MM.1S (cell line): Measurements from ENCODE around the gene ZP1.

Experiments
- DNase-seq: peaks from one replicate; pipeline ENCODE4 v3.0.0-alpha.2; 2015
- H2AFZ ChIP-seq: fragments of 300-600 bp; sonication (generic); 2 replicates; pipeline ENCODE4 v1.6.0; 2016; ENCODE audit warnings: antibody characterized with exemption, low read length
- H3F3A ChIP-seq: fragments of 300-600 bp; sonication (generic); 2 replicates; pipeline ENCODE4 v1.6.1; 2016; ENCODE audit warnings: mild to moderate bottlenecking, antibody characterized with exemption, low read length, moderate library complexity, mixed read lengths; ENCODE audit not compliant: insufficient read depth
- H3K27ac ChIP-seq: fragments of 300-600 bp; sonication (generic); 2 replicates; pipeline ENCODE4 v1.5.1; 2016; ENCODE audit warnings: mild to moderate bottlenecking, low read length
- H3K27me3 ChIP-seq: fragments of 300-600 bp; sonication (generic); replicated peaks from 2 replicates; pipeline ENCODE4 v1.6.0; 2016; ENCODE audit warnings: low read length; ENCODE audit not compliant: insufficient read depth
- H3K36me3 ChIP-seq: fragments of 300-600 bp; sonication (generic); replicated peaks from 2 replicates; pipeline ENCODE4 v1.6.1; 2016; ENCODE audit warnings: mild to moderate bottlenecking, low read length, mixed read lengths; ENCODE audit not compliant: insufficient read depth
- H3K4me1 ChIP-seq: fragments of 300-600 bp; sonication (generic); 2 replicates; pipeline ENCODE4 v1.6.1; 2016; ENCODE audit warnings: low read length, mixed read lengths
- H3K4me2 ChIP-seq: fragments of 300-600 bp; sonication (generic); 2 replicates; pipeline ENCODE4 v1.6.0; 2016; ENCODE audit warnings: low read depth, low read length
- H3K4me3 ChIP-seq: fragments of 300-600 bp; sonication (generic); 2 replicates; pipeline ENCODE4 v1.5.1; 2016; ENCODE audit warnings: low read length, mixed read lengths
- H3K79me2 ChIP-seq: fragments of 300-600 bp; sonication (generic); 2 replicates; pipeline ENCODE4 v1.6.1; 2016; ENCODE audit warnings: mixed run types, low read length, mixed read lengths
- H3K9ac ChIP-seq: fragments of 300-600 bp; sonication (generic); 2 replicates; pipeline ENCODE4 v1.6.1; 2016; ENCODE audit warnings: low read length, mixed read lengths
- H3K9me2 ChIP-seq: fragments of 300-600 bp; sonication (generic); replicated peaks from 2 replicates; pipeline ENCODE4 v1.6.1; 2016; ENCODE audit warnings: mild to moderate bottlenecking, low read length, mixed read lengths; ENCODE audit not compliant: insufficient read depth
- H3K9me3 ChIP-seq: fragments of 300-600 bp; sonication (generic); replicated peaks from 2 replicates; pipeline ENCODE4 v1.6.1; 2016; ENCODE audit warnings: mild to moderate bottlenecking, low read length, mixed read lengths; ENCODE audit not compliant: insufficient read depth
- H4K20me1 ChIP-seq: fragments of 300-600 bp; sonication (generic); 2 replicates; pipeline ENCODE4 v1.6.1; 2016; ENCODE audit warnings: mild to moderate bottlenecking, low read length, moderate library complexity, mixed read lengths; ENCODE audit not compliant: insufficient read depth
- CTCF ChIP-seq: fragments of 300-600 bp; sonication (generic); IDR thresholded peaks from 2 replicates; pipeline ENCODE4 v1.5.1; 2016; ENCODE audit warnings: antibody characterized with exemption, low read length, mixed read lengths
- EZH2 ChIP-seq: fragments of 300-600 bp; sonication (generic); optimal IDR thresholded peaks from 2 replicates; pipeline ENCODE3; 2017; ENCODE audit warnings: low read depth, mild to moderate bottlenecking, antibody characterized with exemption, low read length, mixed read lengths
- EZH2phosphoT487 ChIP-seq: fragments of 300-600 bp; sonication (generic); IDR thresholded peaks from 2 replicates; pipeline ENCODE4 v1.6.1; 2018; ENCODE audit warnings: antibody characterized with exemption, low read length

ZP1 gene

DNA sequence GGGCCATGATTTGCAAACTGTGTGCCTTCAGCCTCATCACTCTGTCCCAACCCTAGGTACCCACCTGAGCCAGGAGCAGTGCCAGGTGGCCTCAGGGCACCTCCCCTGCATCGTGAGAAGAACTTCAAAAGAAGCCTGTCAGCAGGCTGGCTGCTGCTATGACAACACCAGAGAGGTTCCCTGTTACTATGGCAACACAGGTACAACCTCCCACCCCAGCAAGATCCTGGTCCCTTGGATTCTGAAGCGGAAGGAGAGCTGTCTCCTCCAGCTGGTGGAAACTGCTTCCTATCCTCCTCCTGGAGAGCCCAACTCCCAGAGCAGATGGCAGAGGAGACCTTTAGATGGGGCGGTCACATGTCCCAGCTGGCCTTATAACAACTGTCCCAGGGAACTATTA lies 2.9 kb downstream of the ZP1 start:
- peak overlapping the region; percentile 100 for H3K27ac ChIP-seq
- no peaks in the 10 kb centered on the region for H4K20me1 ChIP-seq
- peak overlapping the region; percentile 25; the same call in 1 of the 2 replicates for H3K4me3 ChIP-seq
- H3K9me2 ChIP-seq: no peaks in the 10 kb centered on the region
- peak; percentile 93 for DNase-seq
- no peaks in the 10 kb centered on the region for H3K27me3 ChIP-seq
- H3F3A ChIP-seq: peaks cover 20% of the 10 kb centered on the region
- H3K36me3 ChIP-seq: no peaks in the 10 kb centered on the region
- peak overlapping the region; percentile 78 for H3K4me2 ChIP-seq
- H3K9me3 ChIP-seq: no peaks in the 10 kb centered on the region
- H2AFZ ChIP-seq: peak overlapping the region; percentile 49
- H3K9ac ChIP-seq: peak overlapping the region; percentile 71
- peaks cover 59% of the 10 kb centered on the region for H3K4me1 ChIP-seq
- H3K79me2 ChIP-seq: no peaks in the 10 kb centered on the region
- TF ChIP-seq EZH2 (no peak), CTCF (no peak), EZH2phosphoT487 (no peak)

DNA sequence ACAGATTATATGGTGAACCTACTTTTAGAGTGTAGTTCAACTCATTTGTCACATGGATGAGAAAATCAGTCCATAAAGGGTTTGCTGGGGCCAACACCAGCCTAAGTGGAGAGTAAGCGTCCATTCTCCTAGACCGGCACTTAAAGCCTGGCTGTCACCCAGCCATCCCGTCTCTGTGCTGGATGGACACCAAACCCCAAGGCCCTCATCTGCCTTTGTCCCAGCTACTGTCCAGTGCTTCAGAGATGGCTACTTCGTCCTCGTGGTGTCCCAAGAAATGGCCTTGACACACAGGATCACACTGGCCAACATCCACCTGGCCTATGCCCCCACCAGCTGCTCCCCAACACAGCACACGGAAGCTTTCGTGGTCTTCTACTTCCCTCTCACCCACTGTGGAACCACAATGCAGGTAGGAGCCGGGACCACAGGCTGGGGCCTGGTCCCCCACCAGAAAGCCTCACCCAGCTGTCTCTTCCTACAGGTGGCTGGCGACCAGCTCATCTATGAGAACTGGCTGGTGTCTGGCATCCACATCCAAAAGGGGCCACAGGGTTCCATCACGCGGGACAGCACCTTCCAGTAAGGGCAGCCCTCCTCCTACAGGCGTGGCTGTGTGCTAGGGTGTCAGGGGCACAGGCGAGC lies 3.5 kb downstream of the ZP1 start:
- no peaks in the 10 kb centered on the region for H3K79me2 ChIP-seq
- H3K9me2 ChIP-seq: no peaks in the 10 kb centered on the region
- peak; percentile 31 for DNase-seq
- H3K4me2 ChIP-seq: peak overlapping the region; percentile 78
- H3K27ac ChIP-seq: peak overlapping the region; percentile 100
- peaks cover 20% of the 10 kb centered on the region for H3F3A ChIP-seq
- H4K20me1 ChIP-seq: no peaks in the 10 kb centered on the region
- peak overlapping the region; percentile 71 for H3K9ac ChIP-seq
- H3K9me3 ChIP-seq: no peaks in the 10 kb centered on the region
- TF ChIP-seq EZH2phosphoT487: no peak
- TF ChIP-seq EZH2: no peak
- no peak for TF ChIP-seq CTCF
- no peaks in the 10 kb centered on the region for H3K36me3 ChIP-seq
- peak overlapping the region; percentile 25; the same call in 1 of the 2 replicates for H3K4me3 ChIP-seq
- H3K27me3 ChIP-seq: no peaks in the 10 kb centered on the region
- H3K4me1 ChIP-seq: peaks cover 61% of the 10 kb centered on the region
- peak overlapping the region; percentile 49 for H2AFZ ChIP-seq

- no peaks in the 10 kb centered on the region for H3K79me2 ChIP-seq
- H3F3A ChIP-seq: peaks cover 20% of the 10 kb centered on the region
- no peaks in the 10 kb centered on the region for H3K9me2 ChIP-seq
- H4K20me1 ChIP-seq: no peaks in the 10 kb centered on the region
- DNase-seq: no peak
- H3K36me3 ChIP-seq: no peaks in the 10 kb centered on the region
- peak overlapping the region; percentile 49 for H2AFZ ChIP-seq
- no peak overlapping the region for H3K4me3 ChIP-seq
- H3K27ac ChIP-seq: peak overlapping the region; percentile 100
- H3K4me1 ChIP-seq: peaks cover 61% of the 10 kb centered on the region
- peak overlapping the region; percentile 78 for H3K4me2 ChIP-seq
- no peaks in the 10 kb centered on the region for H3K9me3 ChIP-seq
- no peaks in the 10 kb centered on the region for H3K27me3 ChIP-seq
- H3K9ac ChIP-seq: peak overlapping the region; percentile 71
- no peak for TF ChIP-seq EZH2
- TF ChIP-seq CTCF: no peak
- no peak for TF ChIP-seq EZH2phosphoT487
Observed at GRCh38 chr11:60871378-60872061, 4.2 kb downstream of the ZP1 start.
